Activated naive CD8-positive, alpha-beta T cell treated with anti-CD3 and anti-CD28 coated beads for 36 hours (primary cell): ENCODE results near the gene KCNIP1. TPM values are rescaled to one million over a fixed set of nuclear protein-coding genes. Genes with fewer than 3 reads are reported as not detected.

Source experiments
- DNase-seq: peaks from one replicate; pipeline ENCODE4 v3.0.0; 2021
- H3K27ac Mint-ChIP-seq: one replicate; pipeline ENCODE4 v1.8.0; 2022; ENCODE audit warnings: mild to moderate bottlenecking, moderate library complexity, mixed read lengths
- H3K27me3 Mint-ChIP-seq: one replicate; pipeline ENCODE4 v1.8.0; 2022; ENCODE audit warnings: mild to moderate bottlenecking, mixed read lengths
- H3K36me3 Mint-ChIP-seq: one replicate; pipeline ENCODE4 v1.8.0; 2021; ENCODE audit warnings: mild to moderate bottlenecking, mixed read lengths
- H3K4me1 Mint-ChIP-seq: one replicate; pipeline ENCODE4 v1.8.0; 2021; ENCODE audit warnings: mixed read lengths
- H3K4me3 Mint-ChIP-seq: one replicate; pipeline ENCODE4 v1.8.0; 2022; ENCODE audit warnings: mild to moderate bottlenecking, moderate library complexity, mixed read lengths
- H3K9me3 Mint-ChIP-seq: one replicate; pipeline ENCODE4 v1.8.0; 2022; ENCODE audit warnings: mixed read lengths
- total RNA-seq, 2 experiments: library from RNA; stranded (reverse); gene quantifications; one replicate each; pipeline ENCODE4 v1.2.3, GENCODE V29; 2021

The KCNIP1 gene
- total RNA-seq, 2 experiments from 2014 or later: not detected

- no peaks in the 10 kb centered on the region for H3K4me1 Mint-ChIP-seq
- peaks cover 4% of the 10 kb centered on the region for H3K27me3 Mint-ChIP-seq
- no peak overlapping the region for H3K4me3 Mint-ChIP-seq
- H3K36me3 Mint-ChIP-seq: no peaks in the 10 kb centered on the region
- H3K27ac Mint-ChIP-seq: no peak overlapping the region
- DNase-seq: no peak
- H3K9me3 Mint-ChIP-seq: no peaks in the 10 kb centered on the region
These were observed 6.7 kb downstream of the KCNIP1 start for GRCh38 chr5:170510559-170510958.

- no peak for DNase-seq
- no peaks in the 10 kb centered on the region for H3K4me1 Mint-ChIP-seq
- no peaks in the 10 kb centered on the region for H3K27me3 Mint-ChIP-seq
- no peak overlapping the region for H3K4me3 Mint-ChIP-seq
- no peaks in the 10 kb centered on the region for H3K36me3 Mint-ChIP-seq
- H3K27ac Mint-ChIP-seq: no peak overlapping the region
- H3K9me3 Mint-ChIP-seq: no peaks in the 10 kb centered on the region
These were observed 7.9 kb downstream of the KCNIP1 start for GRCh38 chr5:170511551-170512258.

GRCh38 chr5:170513856-170514525 is 10.2 kb downstream of the KCNIP1 start:
- Mint-ChIP-seq H3K27me3 (no peaks in the 10 kb centered on the region), H3K9me3 (no peaks in the 10 kb centered on the region), H3K4me3 (no peak overlapping the region), H3K36me3 (no peaks in the 10 kb centered on the region), H3K4me1 (no peaks in the 10 kb centered on the region), H3K27ac (no peak overlapping the region)
- DNase-seq: no peak

GRCh38 chr5:170517411-170517810 is 13.6 kb downstream of the KCNIP1 start:
- Mint-ChIP-seq H3K9me3 (no peaks in the 10 kb centered on the region), H3K36me3 (no peaks in the 10 kb centered on the region), H3K4me1 (no peaks in the 10 kb centered on the region), H3K4me3 (no peak overlapping the region), H3K27ac (no peak overlapping the region), H3K27me3 (peaks cover 4% of the 10 kb centered on the region)
- no peak for DNase-seq

- no peak for DNase-seq
- no peak overlapping the region for H3K4me3 Mint-ChIP-seq
- no peak overlapping the region for H3K27ac Mint-ChIP-seq
These were observed 14.5 kb downstream of the KCNIP1 start for GRCh38 chr5:170518277-170518676.

GRCh38 chr5:170519549-170519948 is 15.7 kb downstream of the KCNIP1 start:
- H3K27ac Mint-ChIP-seq: no peak overlapping the region
- H3K27me3 Mint-ChIP-seq: peaks cover 4% of the 10 kb centered on the region
- no peaks in the 10 kb centered on the region for H3K4me1 Mint-ChIP-seq
- no peaks in the 10 kb centered on the region for H3K9me3 Mint-ChIP-seq
- no peak overlapping the region for H3K4me3 Mint-ChIP-seq
- DNase-seq: no peak
- H3K36me3 Mint-ChIP-seq: no peaks in the 10 kb centered on the region

More at GRCh38 chr5:170518277-170518676, 14.5 kb downstream of the KCNIP1 start:
- H3K27me3 Mint-ChIP-seq: peaks cover 4% of the 10 kb centered on the region
- no peaks in the 10 kb centered on the region for H3K36me3 Mint-ChIP-seq
- H3K4me1 Mint-ChIP-seq: no peaks in the 10 kb centered on the region
- H3K9me3 Mint-ChIP-seq: no peaks in the 10 kb centered on the region

GRCh38 chr5:170520372-170520771 is 16.6 kb downstream of the KCNIP1 start:
- H3K27me3 Mint-ChIP-seq: peaks cover 4% of the 10 kb centered on the region
- H3K4me3 Mint-ChIP-seq: no peak overlapping the region
- H3K9me3 Mint-ChIP-seq: no peaks in the 10 kb centered on the region
- H3K36me3 Mint-ChIP-seq: no peaks in the 10 kb centered on the region
- no peak for DNase-seq
- no peak overlapping the region for H3K27ac Mint-ChIP-seq
- no peaks in the 10 kb centered on the region for H3K4me1 Mint-ChIP-seq

- Mint-ChIP-seq H3K27ac (no peak overlapping the region), H3K4me1 (no peaks in the 10 kb centered on the region), H3K27me3 (peaks cover 4% of the 10 kb centered on the region)
These were observed 18.7 kb downstream of the KCNIP1 start for GRCh38 chr5:170522211-170523141.

GRCh38 chr5:170523142-170523551 is 19.3 kb downstream of the KCNIP1 start:
- H3K9me3 Mint-ChIP-seq: no peaks in the 10 kb centered on the region
- DNase-seq: no peak
- no peaks in the 10 kb centered on the region for H3K36me3 Mint-ChIP-seq
- peaks cover 4% of the 10 kb centered on the region for H3K27me3 Mint-ChIP-seq
- no peak overlapping the region for H3K27ac Mint-ChIP-seq
- H3K4me3 Mint-ChIP-seq: no peak overlapping the region
- no peaks in the 10 kb centered on the region for H3K4me1 Mint-ChIP-seq

More at GRCh38 chr5:170522211-170523141, 18.7 kb downstream of the KCNIP1 start:
- Mint-ChIP-seq H3K4me3 (no peak overlapping the region), H3K9me3 (no peaks in the 10 kb centered on the region), H3K36me3 (no peaks in the 10 kb centered on the region)
- no peak for DNase-seq

GRCh38 chr5:170523830-170524229 is 20.0 kb downstream of the KCNIP1 start:
- H3K36me3 Mint-ChIP-seq: no peaks in the 10 kb centered on the region
- no peak for DNase-seq
- no peaks in the 10 kb centered on the region for H3K9me3 Mint-ChIP-seq
- H3K4me3 Mint-ChIP-seq: no peak overlapping the region
- H3K27ac Mint-ChIP-seq: no peak overlapping the region
- peaks cover 4% of the 10 kb centered on the region for H3K27me3 Mint-ChIP-seq
- no peaks in the 10 kb centered on the region for H3K4me1 Mint-ChIP-seq

- no peak overlapping the region for H3K27ac Mint-ChIP-seq
- DNase-seq: no peak
- no peaks in the 10 kb centered on the region for H3K9me3 Mint-ChIP-seq
- no peaks in the 10 kb centered on the region for H3K4me1 Mint-ChIP-seq
- H3K4me3 Mint-ChIP-seq: no peak overlapping the region
- H3K27me3 Mint-ChIP-seq: peaks cover 2% of the 10 kb centered on the region
- no peaks in the 10 kb centered on the region for H3K36me3 Mint-ChIP-seq
These were observed 20.8 kb downstream of the KCNIP1 start for GRCh38 chr5:170524576-170524975.

- H3K9me3 Mint-ChIP-seq: no peaks in the 10 kb centered on the region
- H3K27me3 Mint-ChIP-seq: no peaks in the 10 kb centered on the region
- H3K27ac Mint-ChIP-seq: no peak overlapping the region
- no peaks in the 10 kb centered on the region for H3K36me3 Mint-ChIP-seq
- DNase-seq: no peak
- H3K4me3 Mint-ChIP-seq: no peak overlapping the region
- no peaks in the 10 kb centered on the region for H3K4me1 Mint-ChIP-seq
These were observed 21.8 kb downstream of the KCNIP1 start for GRCh38 chr5:170525470-170526211.

GRCh38 chr5:170527991-170528390 is 24.2 kb downstream of the KCNIP1 start:
- Mint-ChIP-seq H3K9me3 (no peaks in the 10 kb centered on the region), H3K4me1 (no peaks in the 10 kb centered on the region), H3K27me3 (peaks cover 9% of the 10 kb centered on the region), H3K4me3 (no peak overlapping the region), H3K36me3 (no peaks in the 10 kb centered on the region), H3K27ac (no peak overlapping the region)
- no peak for DNase-seq

- Mint-ChIP-seq H3K4me3 (no peak overlapping the region), H3K27me3 (peaks cover 10% of the 10 kb centered on the region), H3K4me1 (peaks cover 2% of the 10 kb centered on the region), H3K27ac (no peak overlapping the region), H3K36me3 (no peaks in the 10 kb centered on the region), H3K9me3 (no peaks in the 10 kb centered on the region)
- no peak for DNase-seq
These were observed 25.2 kb downstream of the KCNIP1 start for GRCh38 chr5:170528976-170529375.
